Karpas-422 (cell line): Measurements from ENCODE around the gene OCA2. TPM values are rescaled to one million over a fixed set of nuclear protein-coding genes. Genes with fewer than 3 reads are reported as not detected.

ENCODE experiments used
- DNase-seq: peaks from one replicate; pipeline ENCODE4 v3.0.0-alpha.2; 2015
- H2AFZ ChIP-seq: fragments of 200-600 bp; sonication (generic); 2 replicates; pipeline ENCODE4 v1.6.1; 2014; ENCODE audit warnings: antibody characterized with exemption, low read length, mixed read lengths
- H3K27ac ChIP-seq: fragments of 200-600 bp; sonication (generic); 2 replicates; pipeline ENCODE4 v1.5.1; 2014; ENCODE audit warnings: mild to moderate bottlenecking, low read length, moderate library complexity
- H3K27me3 ChIP-seq: fragments of 200-600 bp; sonication (generic); 2 replicates; pipeline ENCODE4 v1.6.1; 2014; ENCODE audit warnings: low read length, mixed read lengths
- H3K36me3 ChIP-seq: fragments of 200-600 bp; sonication (generic); 2 replicates; pipeline ENCODE4 v1.6.1; 2014; ENCODE audit warnings: low read length, mixed read lengths; ENCODE audit not compliant: insufficient read depth
- H3K4me1 ChIP-seq: fragments of 200-600 bp; sonication (generic); 2 replicates; pipeline ENCODE4 v1.6.1; 2014; ENCODE audit warnings: mild to moderate bottlenecking, low read length, mixed read lengths
- H3K4me2 ChIP-seq: fragments of 200-600 bp; sonication (generic); 2 replicates; pipeline ENCODE4 v1.6.1; 2014; ENCODE audit warnings: low read length, low read depth, mild to moderate bottlenecking; ENCODE audit not compliant: poor library complexity, severe bottlenecking
- H3K4me3 ChIP-seq: fragments of 200-600 bp; sonication (generic); 2 replicates; pipeline ENCODE4 v1.5.1; 2014; ENCODE audit warnings: mild to moderate bottlenecking, antibody characterized with exemption, low read length, mixed read lengths
- H3K79me2 ChIP-seq: fragments of 200-600 bp; sonication (generic); 2 replicates; pipeline ENCODE4 v1.6.1; 2014; ENCODE audit warnings: mild to moderate bottlenecking, low read length, mixed read lengths
- H3K9ac ChIP-seq: fragments of 200-600 bp; sonication (generic); 2 replicates; pipeline ENCODE4 v1.6.0; 2014; ENCODE audit warnings: low read length
- H3K9me2 ChIP-seq: fragments of 200-600 bp; sonication (generic), shearing (Covaris generic); replicated peaks from 2 replicates; pipeline ENCODE4 v1.6.0; 2014; ENCODE audit warnings: mild to moderate bottlenecking, low read length, moderate library complexity; ENCODE audit not compliant: insufficient read depth
- H3K9me3 ChIP-seq: fragments of 300-700, 200-600 bp; sonication (generic); 2 replicates; pipeline ENCODE4 v1.6.1; 2014; ENCODE audit warnings: low read length, mixed read lengths
- H4K20me1 ChIP-seq: fragments of 200-600 bp; sonication (generic); 2 replicates; pipeline ENCODE4 v1.6.1; 2014; ENCODE audit warnings: mild to moderate bottlenecking, antibody characterized with exemption, low read length, low read depth; ENCODE audit not compliant: insufficient read depth
- total RNA-seq: library from RNA; depleted of rRNA; stranded (reverse); fragments of >200 nt; shearing (Covaris generic); gene quantifications from 2 replicates; pipeline ENCODE4 v1.2.3, GENCODE V29; 2014; ENCODE audit warnings: low replicate concordance

The OCA2 gene
- total RNA-seq, 1 experiment from 2014 or later, result not detected

GRCh38 chr15:27763514-27763913, 335.6 kb downstream of the OCA2 start:
- H3K9ac ChIP-seq, result no peak overlapping the region
- H3K27me3 ChIP-seq, result no peaks in the 10 kb centered on the region
- no peak overlapping the region for H2AFZ ChIP-seq
- no peaks in the 10 kb centered on the region for H3K9me2 ChIP-seq
- H4K20me1 ChIP-seq, result no peaks in the 10 kb centered on the region
- peaks cover 37% of the 10 kb centered on the region for H3K9me3 ChIP-seq
- H3K79me2 ChIP-seq, result no peaks in the 10 kb centered on the region
- H3K36me3 ChIP-seq, result no peaks in the 10 kb centered on the region
- H3K4me1 ChIP-seq, result no peaks in the 10 kb centered on the region
- no peak overlapping the region for H3K27ac ChIP-seq
- DNase-seq, result no peak
- H3K4me2 ChIP-seq, result no peak overlapping the region
- H3K4me3 ChIP-seq, result no peak overlapping the region

- Histone ChIP-seq H3K79me2 (no peaks in the 10 kb centered on the region), H2AFZ (no peak overlapping the region), H3K9me3 (peaks cover 44% of the 10 kb centered on the region), H3K36me3 (no peaks in the 10 kb centered on the region), H4K20me1 (no peaks in the 10 kb centered on the region), H3K27me3 (no peaks in the 10 kb centered on the region), H3K9me2 (no peaks in the 10 kb centered on the region), H3K4me1 (no peaks in the 10 kb centered on the region), H3K27ac (no peak overlapping the region), H3K9ac (no peak overlapping the region), H3K4me3 (no peak overlapping the region), H3K4me2 (no peak overlapping the region)
- no peak for DNase-seq
Measured at GRCh38 chr15:27762471-27762870, 336.6 kb downstream of the OCA2 start.

- no peak overlapping the region for H3K4me3 ChIP-seq
- no peaks in the 10 kb centered on the region for H3K4me1 ChIP-seq
- no peak overlapping the region for H2AFZ ChIP-seq
- no peaks in the 10 kb centered on the region for H3K27me3 ChIP-seq
- H4K20me1 ChIP-seq, result no peaks in the 10 kb centered on the region
- no peaks in the 10 kb centered on the region; the same call in 1 of the 2 replicates for H3K36me3 ChIP-seq
- no peaks in the 10 kb centered on the region for H3K9me2 ChIP-seq
- H3K27ac ChIP-seq, result no peak overlapping the region
- no peaks in the 10 kb centered on the region for H3K79me2 ChIP-seq
- DNase-seq, result no peak
- H3K4me2 ChIP-seq, result no peak overlapping the region
- no peak overlapping the region for H3K9ac ChIP-seq
- H3K9me3 ChIP-seq, result peaks cover 52% of the 10 kb centered on the region
Measured at GRCh38 chr15:27757052-27757451, 342.1 kb downstream of the OCA2 start.

DNA sequence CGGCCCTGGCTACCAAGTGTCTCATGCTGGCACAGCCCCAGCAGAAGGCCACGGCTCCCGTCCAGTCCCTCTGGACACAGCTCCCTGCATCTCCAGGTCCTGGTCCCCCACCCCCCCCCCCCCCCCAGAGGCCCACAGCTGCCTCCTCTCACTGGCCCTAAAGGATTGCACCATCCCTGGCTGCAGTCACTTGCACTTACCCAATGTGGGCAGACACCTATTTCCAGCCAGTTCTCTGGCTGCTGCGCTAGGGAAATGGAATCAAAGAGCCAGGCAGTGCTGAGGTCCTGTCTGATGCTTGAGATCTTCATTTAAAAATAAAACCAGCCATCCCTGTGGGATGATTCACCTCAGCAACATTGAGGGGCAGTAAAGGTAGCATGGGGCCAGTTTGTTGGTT, 346.4 kb downstream of the OCA2 start:
- Histone ChIP-seq H4K20me1 (no peaks in the 10 kb centered on the region), H3K9me2 (no peaks in the 10 kb centered on the region), H2AFZ (no peak overlapping the region), H3K36me3 (no peaks in the 10 kb centered on the region; the same call in 1 of the 2 replicates), H3K9ac (no peak overlapping the region), H3K4me1 (no peaks in the 10 kb centered on the region), H3K79me2 (no peaks in the 10 kb centered on the region), H3K4me2 (no peak overlapping the region), H3K27me3 (no peaks in the 10 kb centered on the region), H3K4me3 (no peak overlapping the region), H3K9me3 (peaks cover 39% of the 10 kb centered on the region), H3K27ac (no peak overlapping the region)
- DNase-seq, result no peak

- H3K79me2 ChIP-seq, result no peaks in the 10 kb centered on the region
- DNase-seq, result no peak
- H3K4me2 ChIP-seq, result no peak overlapping the region
- no peak overlapping the region for H3K4me3 ChIP-seq
- H4K20me1 ChIP-seq, result no peaks in the 10 kb centered on the region
- H3K4me1 ChIP-seq, result no peaks in the 10 kb centered on the region
- no peak overlapping the region for H3K9ac ChIP-seq
- H3K27me3 ChIP-seq, result no peaks in the 10 kb centered on the region
- H2AFZ ChIP-seq, result no peak overlapping the region
- H3K9me2 ChIP-seq, result no peaks in the 10 kb centered on the region
- H3K36me3 ChIP-seq, result no peaks in the 10 kb centered on the region; the same call in 1 of the 2 replicates
- no peak overlapping the region for H3K27ac ChIP-seq
- H3K9me3 ChIP-seq, result peaks cover 39% of the 10 kb centered on the region
Measured at GRCh38 chr15:27747997-27748396, 351.1 kb downstream of the OCA2 start.

DNA sequence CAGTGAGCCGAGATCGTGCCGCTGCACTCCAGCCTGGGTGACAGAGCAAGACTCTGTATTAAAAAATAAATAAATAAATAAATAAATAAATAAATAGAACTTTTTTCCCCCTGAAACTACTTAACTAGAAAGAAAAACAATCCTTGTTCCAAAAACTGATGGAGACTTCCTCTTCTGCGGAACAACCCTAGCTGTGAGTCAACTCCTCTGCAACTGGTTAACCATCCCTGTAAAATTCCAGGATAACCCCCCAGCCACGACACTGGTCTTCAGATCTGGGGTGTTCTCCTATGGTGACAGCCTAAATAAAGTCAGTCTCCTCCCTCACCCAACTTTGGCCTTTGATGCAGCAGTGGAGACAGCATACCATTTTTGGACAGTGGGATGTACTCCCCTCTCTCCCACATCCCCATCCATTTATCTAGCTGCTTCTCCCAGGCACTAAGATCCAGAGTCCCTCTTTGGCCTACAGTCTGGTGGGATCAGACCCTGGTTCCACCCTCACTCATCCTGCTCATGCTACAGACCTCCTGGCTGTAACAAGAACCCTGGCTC, 352.6 kb downstream of the OCA2 start:
- Histone ChIP-seq H4K20me1 (no peaks in the 10 kb centered on the region), H3K9me3 (peaks cover 36% of the 10 kb centered on the region), H3K27me3 (no peaks in the 10 kb centered on the region), H3K36me3 (no peaks in the 10 kb centered on the region), H3K4me3 (no peak overlapping the region), H3K79me2 (no peaks in the 10 kb centered on the region), H3K4me1 (no peaks in the 10 kb centered on the region), H3K9me2 (no peaks in the 10 kb centered on the region), H3K27ac (no peak overlapping the region), H3K9ac (no peak overlapping the region), H3K4me2 (no peak overlapping the region), H2AFZ (no peak overlapping the region)
- no peak for DNase-seq

DNA sequence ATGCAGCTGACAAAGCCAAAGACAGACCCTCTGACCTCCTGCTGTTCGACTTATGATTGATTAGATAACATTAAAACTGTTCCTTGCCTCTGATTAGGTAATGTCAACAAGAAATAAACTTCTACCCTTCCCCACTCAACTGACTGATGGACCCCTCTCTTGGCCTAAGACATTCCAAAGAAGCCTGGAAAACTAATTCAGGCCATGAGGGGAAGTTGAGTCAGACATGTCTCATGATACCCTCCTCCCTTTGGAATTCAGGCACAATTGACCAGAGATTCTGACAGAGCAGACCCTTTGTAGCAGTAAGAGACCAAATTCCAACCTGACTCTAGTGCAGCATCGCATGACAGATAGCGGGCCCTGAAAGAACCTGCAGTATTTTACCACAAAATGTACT, 354.5 kb downstream of the OCA2 start:
- no peaks in the 10 kb centered on the region for H3K36me3 ChIP-seq
- H3K9me3 ChIP-seq, result peaks cover 39% of the 10 kb centered on the region
- no peaks in the 10 kb centered on the region for H4K20me1 ChIP-seq
- no peak overlapping the region for H2AFZ ChIP-seq
- no peak overlapping the region for H3K4me2 ChIP-seq
- H3K4me1 ChIP-seq, result no peaks in the 10 kb centered on the region
- H3K9me2 ChIP-seq, result no peaks in the 10 kb centered on the region
- H3K27me3 ChIP-seq, result no peaks in the 10 kb centered on the region
- H3K4me3 ChIP-seq, result no peak overlapping the region
- no peak overlapping the region for H3K27ac ChIP-seq
- no peak for DNase-seq
- no peak overlapping the region for H3K9ac ChIP-seq
- H3K79me2 ChIP-seq, result no peaks in the 10 kb centered on the region

DNA sequence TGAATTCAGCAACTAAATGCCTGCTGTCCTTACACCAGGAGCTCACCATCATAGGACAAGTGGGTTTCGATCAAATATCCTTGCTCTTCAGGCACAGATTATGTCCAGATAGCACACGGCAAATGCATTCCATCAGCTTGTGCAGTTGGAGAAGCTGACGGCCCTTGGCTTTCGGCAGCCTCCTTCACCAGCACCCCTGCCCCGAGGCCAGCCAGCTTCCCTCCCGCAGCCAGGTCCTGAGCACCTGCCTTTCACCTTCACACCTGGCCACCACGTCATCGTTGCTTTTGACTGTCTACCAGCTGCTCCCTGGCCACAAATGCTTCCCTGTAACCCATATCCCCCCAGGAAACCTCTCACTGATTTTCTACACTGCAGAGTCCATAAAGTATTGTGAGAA, 355.5 kb downstream of the OCA2 start:
- no peak overlapping the region for H2AFZ ChIP-seq
- no peaks in the 10 kb centered on the region for H3K9me2 ChIP-seq
- peaks cover 35% of the 10 kb centered on the region; the same call in 1 of the 2 replicates for H3K9me3 ChIP-seq
- H3K9ac ChIP-seq, result no peak overlapping the region
- no peaks in the 10 kb centered on the region for H3K4me1 ChIP-seq
- H3K4me3 ChIP-seq, result no peak overlapping the region
- H3K27me3 ChIP-seq, result no peaks in the 10 kb centered on the region
- no peak for DNase-seq
- no peaks in the 10 kb centered on the region for H4K20me1 ChIP-seq
- H3K4me2 ChIP-seq, result no peak overlapping the region
- no peaks in the 10 kb centered on the region for H3K36me3 ChIP-seq
- no peak overlapping the region for H3K27ac ChIP-seq
- no peaks in the 10 kb centered on the region for H3K79me2 ChIP-seq
